Fibroblast of lung (primary cell): ENCODE results near the gene PRAMEF11.

Source experiments
- EZH2 ChIP-seq: IDR thresholded peaks from 2 replicates; pipeline ENCODE4 v1.5.1; 2012; ENCODE audit warnings: low read length, control low read depth, mild to moderate bottlenecking; ENCODE audit errors: missing control alignments
- TF ChIP-seq, protein P1 (sequence below), 2 donors: IDR thresholded peaks in 1 of 2; conservative IDR thresholded peaks in 1 of 2; 1 replicate in 1 of 2; 2 replicates in 1 of 2; pipeline ENCODE4 v1.5.1; 2011 to 2012; ENCODE audit warnings: low read length in 2 of 2, control low read depth in 1 of 2, inconsistent platforms in 1 of 2, low read depth in 1 of 2, mild to moderate bottlenecking in 1 of 2

DNA sequence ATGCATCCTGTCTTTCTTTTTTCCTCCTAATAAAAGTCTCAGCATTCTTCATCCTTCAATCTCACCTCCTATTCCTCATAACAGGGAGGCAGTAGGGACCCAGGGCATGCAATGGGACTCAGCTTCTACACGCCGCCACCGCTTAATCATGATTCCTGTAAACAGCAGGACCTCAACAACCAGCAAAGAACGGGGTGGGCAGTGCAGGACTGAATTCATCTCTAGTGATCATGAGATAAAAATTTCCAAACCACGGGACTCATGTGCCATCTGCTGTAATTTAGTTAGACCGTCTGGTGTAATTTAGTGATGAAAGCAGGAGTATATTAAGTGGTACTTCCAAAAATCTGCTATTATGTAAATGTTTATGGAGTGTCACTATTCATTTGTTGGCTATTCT is 52.3 kb downstream of the PRAMEF11 start:
- TF ChIP-seq, protein P1, sequence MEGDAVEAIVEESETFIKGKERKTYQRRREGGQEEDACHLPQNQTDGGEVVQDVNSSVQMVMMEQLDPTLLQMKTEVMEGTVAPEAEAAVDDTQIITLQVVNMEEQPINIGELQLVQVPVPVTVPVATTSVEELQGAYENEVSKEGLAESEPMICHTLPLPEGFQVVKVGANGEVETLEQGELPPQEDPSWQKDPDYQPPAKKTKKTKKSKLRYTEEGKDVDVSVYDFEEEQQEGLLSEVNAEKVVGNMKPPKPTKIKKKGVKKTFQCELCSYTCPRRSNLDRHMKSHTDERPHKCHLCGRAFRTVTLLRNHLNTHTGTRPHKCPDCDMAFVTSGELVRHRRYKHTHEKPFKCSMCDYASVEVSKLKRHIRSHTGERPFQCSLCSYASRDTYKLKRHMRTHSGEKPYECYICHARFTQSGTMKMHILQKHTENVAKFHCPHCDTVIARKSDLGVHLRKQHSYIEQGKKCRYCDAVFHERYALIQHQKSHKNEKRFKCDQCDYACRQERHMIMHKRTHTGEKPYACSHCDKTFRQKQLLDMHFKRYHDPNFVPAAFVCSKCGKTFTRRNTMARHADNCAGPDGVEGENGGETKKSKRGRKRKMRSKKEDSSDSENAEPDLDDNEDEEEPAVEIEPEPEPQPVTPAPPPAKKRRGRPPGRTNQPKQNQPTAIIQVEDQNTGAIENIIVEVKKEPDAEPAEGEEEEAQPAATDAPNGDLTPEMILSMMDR (conservative IDR thresholded peaks at IDR 0.05 in 1 of 2, IDR thresholded peaks at IDR 0.05 in 1 of 2; ENCODE audit: low read depth in 1 of 2, low read length in 2 of 2), result no peak
- no peak for TF ChIP-seq EZH2
